Activated naive CD4-positive, alpha-beta T cell (primary cell): Measurements from ENCODE around the gene JAG1.
"Not testable (repeated sequence)": the region's sequence is repeated elsewhere in the genome, so short reads cannot be mapped to it uniquely, and the experiment has no call there.

ENCODE experiments used
- DNase-seq, 4 experiments: peaks; one replicate each; lab custom pipeline; 2025; lab: John Stamatoyannopoulos, UW

The JAG1 gene

DNA sequence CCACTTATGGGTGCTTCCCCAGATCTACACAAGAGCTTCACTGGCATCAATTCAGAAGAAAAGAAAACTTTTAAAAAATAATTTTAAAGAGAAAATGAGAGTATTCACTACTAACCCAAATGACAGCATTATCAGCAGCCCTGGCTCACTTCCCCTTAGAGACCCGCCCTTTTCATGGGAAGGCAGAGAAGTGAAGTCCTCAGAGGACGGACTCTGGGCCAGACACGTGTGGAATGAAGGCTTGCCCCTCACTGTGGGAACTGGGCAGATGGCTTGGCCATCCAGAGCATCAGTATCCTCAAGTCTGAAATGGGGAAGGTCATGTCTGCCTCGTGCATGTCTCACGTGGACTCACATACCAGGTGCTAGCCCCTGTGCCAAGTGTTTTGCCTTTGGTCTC, 63.5 kb downstream of the JAG1 start:
- no peak for DNase-seq

DNA sequence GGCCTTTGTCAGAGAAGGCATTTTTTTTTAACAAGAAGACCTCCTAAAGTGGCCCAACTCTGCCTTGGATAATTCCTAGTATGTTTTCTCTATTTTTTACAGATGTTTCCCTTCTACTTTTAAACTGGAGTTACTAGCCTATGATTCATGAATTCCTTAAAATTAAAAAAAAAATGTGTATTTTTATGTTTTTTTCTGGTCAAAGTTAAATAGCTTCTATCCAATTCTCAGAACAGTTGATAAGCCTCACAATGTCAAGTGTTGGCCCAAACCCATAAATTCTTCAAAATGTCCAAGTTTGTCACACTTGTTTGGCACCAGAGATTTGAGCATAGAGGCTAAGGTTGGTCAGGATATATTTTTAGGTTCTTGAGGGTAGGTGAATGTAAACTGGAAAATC, 64.0 kb downstream of the JAG1 start:
- no peak for DNase-seq

DNA sequence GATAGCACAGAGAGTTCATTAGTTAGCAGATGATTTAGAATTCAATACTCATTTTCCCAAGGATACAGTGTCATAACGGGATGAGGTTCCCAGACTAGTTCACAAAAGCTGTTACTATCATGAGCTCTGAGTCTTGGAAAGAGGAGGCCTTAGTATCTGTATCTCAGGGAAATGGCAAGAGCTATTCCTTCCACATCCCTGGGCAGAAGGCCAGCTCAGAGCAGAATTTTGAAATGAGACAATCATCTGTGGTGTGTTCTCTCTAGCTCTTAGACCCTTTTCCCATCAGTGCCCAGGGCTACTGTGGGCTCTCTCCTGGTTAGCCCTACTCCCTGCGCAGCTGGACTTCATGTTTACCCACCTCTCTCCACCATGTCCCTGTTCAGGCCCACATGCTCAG, 64.5 kb downstream of the JAG1 start:
- no peak for DNase-seq

DNA sequence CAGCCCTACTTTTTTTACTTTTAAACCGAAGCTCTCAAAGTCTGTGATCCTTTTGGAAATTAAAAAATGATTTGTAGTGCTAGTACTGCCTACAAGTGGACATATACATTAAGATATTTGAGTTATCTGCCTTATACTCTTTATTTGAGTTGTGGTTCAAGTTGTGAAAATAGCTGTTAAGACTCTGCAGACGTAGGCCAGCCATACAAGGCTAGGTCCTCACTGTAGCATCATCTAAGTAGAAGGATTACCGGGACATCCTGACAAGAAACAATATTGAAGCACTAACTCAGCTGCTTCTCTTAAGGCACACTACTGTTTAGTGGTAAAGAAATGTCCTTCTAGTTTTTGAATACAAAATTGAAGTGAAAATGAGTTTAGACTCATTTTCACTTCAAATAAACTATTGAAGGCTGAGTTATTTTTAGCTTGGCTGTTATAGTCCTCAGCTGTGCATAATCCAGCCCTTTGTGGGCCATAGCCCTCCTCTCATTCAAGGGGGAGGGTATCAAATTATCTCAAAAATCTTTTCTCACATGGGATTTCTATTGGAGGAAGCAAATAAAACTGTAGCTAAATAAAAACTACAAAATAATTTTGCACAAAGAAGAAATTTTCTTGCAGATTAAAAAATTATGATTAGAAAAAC, 68.1 kb downstream of the JAG1 start:
- DNase-seq: no peak

DNA sequence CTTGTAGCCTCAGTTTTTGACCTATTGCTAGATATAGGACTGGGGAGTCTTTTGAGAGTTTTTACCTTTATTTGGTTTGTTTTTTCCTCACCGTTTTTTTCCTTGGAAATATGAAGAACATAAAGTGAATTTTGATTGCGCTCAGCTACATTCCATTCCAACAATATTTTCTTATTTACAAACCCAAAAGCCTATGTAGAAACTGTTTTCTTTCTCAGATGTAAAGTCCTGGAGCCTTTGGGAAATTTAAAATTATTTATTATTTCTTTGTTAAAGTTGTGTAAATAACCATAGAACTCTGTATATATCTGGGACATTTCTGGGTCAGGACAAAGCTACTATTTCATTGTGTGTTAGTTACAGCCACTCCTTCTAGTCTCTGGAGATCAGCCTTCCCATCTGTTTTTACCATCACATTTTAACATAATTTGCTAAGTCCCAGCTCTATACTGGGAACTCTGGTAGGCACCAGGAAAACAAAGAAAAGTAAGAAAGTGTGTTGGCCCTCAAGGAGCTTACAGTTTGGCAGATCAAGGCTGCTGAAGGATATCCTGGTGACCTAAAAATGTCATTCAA, 68.8 kb downstream of the JAG1 start:
- DNase-seq: no peak

DNA sequence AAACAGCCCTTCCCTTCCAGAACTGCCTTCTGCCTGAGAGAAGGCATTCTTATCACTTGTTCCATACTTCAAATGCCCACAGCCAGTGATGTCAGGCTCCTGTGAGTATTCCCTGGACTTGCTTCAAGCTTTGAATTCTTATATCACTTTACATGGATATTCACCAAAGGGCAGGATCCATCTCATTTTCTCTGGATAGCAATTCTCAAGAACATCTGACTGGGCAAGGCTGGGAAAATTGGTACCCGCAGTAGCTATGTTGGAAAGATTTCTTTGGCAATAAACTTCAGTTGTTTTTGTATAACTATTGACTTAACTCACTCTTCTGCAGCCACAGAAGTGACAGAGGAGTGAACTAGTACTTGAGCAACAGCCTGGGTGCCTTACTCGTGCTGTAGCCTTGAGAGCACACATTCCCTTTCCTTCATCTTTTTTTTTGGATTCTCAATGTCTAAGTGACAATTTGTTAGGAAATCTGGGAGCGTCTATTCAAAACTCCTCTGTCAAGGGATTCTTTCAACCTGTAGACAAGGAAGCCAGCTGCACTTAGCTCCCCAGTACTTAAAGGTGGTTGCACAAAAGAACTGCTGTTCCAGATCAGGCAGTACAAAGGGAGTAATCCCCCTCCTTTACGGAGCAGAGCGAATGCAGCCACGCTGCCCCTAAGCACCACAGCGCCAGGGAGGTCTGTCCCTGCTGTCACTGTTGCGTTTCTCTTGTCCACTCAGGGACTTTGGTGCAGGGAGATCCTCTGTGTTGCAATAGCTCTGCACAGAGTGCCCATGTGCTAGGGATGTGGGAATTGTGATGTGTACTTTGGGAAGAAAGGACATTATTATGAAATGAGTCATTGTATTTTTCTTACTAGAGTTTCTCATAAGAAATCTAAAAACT, 69.6 kb downstream of the JAG1 start:
- no peak for DNase-seq

DNA sequence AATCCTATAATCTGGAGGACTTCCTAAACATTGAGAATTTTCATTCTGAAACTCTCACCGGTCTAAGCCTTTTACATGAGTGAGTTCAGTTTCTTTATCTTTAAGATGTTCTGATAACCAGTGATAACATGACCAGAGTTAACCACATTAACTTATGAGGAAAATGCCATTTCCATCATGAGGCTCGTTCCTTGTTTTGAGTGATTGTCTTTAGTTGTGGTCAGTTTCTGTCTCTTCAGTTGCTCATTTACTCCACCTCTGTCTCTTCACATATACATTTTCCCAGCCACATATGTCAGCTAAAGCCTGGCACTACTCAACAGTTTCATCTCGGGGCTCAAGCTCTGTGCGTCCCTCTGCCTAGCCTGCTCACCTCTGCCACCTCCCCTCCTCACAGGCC, 70.4 kb downstream of the JAG1 start:
- no peak for DNase-seq

DNA sequence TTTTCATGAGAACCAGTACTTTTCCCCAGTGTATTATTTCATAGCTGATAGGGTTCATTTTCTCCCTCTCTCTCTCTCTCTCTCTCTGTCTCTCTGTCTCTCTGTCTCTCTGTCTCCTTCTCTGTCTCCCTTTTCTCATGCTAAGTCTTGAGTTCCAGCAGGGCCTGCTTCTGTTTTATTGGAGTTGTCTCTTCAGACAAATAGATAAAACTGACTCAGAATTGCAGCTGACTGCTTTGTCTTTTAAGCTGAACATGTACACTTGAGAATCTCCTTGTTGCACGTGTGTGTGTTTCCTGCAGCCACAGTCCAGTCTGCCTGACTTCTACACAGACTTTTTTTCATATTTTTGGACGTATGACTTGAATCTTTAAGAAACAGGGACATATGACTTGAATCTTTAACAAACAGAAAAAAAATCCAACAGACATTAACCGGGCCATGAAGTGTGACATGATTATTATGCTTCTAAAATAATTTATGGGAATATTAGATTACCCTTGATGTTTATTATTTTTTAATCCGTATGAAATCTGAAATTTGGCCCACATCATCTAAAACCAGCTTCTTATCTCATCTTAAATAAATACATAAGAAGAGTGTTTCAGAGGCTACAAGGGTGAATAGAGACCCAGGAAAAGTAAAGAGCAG, 71.5 kb downstream of the JAG1 start:
- no peak for DNase-seq

DNA sequence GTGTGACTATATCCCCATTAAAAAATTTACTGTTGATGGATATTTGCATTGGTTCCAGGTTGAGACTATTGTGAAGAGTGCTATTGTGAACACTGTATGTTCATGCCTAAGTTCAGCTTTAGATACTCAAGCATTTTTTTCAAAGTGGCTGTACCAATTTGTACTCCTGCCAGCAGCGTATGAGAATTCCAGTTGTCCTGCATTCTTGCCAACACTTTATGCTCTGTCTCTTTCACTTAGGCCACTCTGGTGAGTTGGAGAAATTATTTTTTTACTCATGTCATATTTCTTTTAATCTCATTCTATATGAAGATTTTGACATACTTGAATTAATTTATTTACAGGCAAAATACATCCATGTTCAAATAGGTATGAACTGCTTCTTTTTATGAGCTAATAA, 76.2 kb downstream of the JAG1 start:
- DNase-seq: no peak

DNA sequence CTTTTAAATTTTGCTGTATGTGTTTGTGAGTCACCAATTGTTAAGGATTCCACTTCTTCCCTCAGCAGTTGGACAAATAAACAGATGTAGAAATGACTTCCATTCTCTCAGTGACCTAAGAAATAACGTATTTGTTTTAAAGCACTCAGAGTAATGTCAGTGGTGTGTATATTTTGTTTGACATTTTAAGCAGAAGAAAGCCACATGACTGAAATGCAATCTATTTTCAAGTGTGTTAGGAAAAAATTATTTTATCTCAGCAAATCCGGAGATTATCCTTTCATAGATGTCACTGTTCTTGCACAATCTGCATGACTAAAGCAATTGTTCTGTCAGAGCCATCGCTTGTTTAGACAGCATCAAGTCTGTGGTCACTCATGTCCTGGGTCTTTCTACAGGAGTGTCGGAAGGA, 77.1 kb downstream of the JAG1 start:
- DNase-seq: no peak

DNA sequence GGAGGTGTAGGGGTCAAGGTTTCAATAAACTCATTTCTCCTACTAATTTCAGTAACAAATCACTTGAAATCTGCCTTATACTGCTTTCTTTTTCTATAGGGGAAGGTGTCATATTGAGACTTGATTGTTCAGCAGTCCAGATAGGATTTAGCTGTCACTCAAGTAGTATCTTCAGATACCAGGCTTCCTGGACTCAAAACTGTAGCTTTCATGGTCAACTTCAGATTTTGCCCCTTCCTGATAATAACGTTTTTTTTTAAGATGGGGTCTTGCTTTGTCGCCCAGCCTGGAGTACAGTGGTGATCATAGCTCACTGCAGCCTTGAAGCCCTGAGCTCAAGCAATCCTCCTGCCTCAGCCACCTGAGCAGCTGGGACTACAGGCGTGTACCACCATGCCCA, 77.8 kb downstream of the JAG1 start:
- no peak for DNase-seq

DNA sequence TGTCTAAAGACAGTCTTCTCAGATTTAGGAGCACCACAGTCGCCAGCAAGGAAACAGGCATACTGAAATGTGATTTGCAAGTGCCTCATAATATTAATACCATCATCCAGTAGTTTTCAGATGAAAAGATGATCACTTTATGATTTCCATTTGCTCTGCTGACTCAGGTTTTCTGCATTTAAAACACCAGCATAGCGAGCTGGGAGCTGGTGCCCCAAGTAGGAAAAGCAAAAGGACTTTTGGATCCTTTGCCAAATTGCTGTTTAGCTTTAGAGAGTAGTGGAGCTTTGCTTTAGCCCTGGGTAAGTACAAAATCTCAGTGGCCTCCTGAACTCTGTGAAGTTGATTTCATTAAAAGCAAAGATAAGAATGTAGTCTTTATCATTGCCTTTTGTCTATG, 78.5 kb downstream of the JAG1 start:
- no peak for DNase-seq

DNA sequence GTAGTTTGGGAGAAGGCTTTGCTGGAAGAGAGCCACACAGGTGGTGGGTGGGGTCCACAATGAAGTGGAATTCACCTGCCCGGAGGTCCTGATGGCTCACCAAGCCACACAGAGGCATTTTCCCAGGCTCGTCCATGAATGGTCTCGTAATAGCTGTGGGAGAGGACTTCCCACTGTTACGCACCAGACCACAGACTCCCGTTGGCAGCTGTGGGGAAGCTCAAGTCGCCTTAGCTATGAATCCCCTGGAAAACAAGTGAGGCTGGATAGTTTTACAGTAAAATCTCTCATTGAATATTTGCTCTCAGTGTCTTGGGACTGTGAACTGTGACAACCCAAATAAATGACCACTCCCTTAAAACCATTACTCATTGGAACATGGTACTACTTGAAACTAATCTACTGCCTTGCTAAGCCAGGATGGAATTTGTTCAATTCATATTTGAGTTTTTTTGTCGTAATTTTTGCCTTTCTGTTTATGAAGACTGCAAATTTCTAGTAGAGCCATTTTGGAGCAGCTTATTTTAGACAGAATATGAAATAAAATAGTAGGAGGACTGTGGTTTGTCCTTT, 79.4 kb downstream of the JAG1 start:
- DNase-seq: no peak

DNA sequence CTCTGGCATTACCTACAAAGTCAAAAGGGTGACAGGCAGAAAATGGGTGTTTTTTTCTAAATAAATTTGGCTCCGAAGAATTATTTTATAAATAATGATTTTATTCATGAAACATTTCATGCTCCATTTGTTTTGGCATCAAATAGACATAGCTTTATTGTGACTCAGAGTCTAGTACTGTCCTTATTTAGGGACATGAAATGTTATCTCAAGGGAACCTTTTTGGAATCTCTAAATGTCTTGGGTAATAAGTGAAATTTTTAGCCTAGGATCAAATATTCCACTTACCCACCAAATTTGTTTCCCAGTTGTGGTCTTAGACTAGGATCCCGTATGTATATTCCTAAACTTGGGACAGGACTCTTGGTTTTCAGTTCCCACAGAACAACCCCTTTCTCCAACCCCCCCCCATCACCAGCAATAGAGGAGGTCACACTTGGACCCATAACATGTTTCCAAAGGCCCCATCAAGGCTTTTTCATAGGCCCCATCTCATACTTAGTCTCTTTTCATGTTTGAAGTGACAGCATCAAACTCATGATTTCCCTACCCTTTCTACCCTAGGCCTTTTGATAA, 81.8 kb downstream of the JAG1 start:
- DNase-seq: no peak

DNA sequence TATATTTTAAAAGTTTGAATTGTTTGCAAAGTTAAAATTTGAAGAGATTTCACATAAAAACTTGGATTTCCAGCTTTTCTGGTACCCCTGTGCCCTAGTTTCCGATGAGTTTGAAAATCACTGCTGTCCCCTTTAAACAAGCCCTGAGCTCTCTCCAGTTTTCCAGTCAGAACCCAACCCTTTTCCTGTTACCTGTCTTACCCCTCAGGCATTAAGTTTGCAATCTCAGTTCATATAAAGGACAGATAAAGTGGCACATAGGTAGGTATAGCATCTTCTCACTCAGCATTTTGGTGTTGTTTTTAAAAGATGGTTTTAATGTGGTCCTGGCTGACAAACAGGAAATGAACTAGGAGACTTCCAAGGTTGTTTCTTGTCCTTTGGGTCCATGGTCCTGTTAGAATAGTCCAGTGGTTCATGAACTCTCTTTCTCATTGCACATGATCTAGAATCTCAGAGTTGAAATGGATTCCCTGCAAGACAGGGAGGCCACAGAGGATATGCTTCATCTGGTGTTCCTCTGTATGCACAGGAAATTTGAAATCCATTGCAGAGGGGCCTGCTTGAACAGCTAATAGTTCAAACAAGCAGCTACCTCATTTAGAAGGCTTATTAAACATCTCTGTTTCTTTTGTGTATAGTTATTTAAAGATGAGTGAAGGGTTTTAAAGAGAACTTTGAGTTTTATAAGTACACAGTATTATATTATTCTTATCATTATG, 82.7 kb downstream of the JAG1 start:
- no peak for DNase-seq

DNA sequence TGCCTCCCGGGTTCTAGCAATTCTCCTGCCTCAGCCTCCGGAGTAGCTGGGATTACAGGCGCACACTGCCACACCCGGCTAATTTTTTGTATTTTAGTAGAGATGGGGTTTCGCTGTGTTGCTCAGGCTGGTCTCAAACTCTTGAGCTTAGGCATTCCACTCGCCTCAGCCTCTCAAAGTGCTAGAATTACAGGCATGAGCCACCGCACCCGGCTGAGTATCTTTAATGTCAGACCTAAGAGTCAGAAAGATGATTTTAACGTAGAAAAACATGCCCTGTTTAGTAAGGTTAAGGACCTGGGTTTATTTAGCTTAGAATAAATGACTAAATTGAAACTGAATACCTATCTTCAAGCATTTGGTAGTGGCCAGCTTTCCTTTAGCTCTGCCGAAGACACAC, 83.4 kb downstream of the JAG1 start:
- DNase-seq: not testable (repeated sequence)
